ENCODE results near the gene TMEM273. TPM values are rescaled to one million over a fixed set of nuclear protein-coding genes. Genes with fewer than 3 reads are reported as not detected.

The TMEM273 gene
- total RNA-seq, 1 donor from 2014 or later: not detected

- TF ChIP-seq, protein P1, sequence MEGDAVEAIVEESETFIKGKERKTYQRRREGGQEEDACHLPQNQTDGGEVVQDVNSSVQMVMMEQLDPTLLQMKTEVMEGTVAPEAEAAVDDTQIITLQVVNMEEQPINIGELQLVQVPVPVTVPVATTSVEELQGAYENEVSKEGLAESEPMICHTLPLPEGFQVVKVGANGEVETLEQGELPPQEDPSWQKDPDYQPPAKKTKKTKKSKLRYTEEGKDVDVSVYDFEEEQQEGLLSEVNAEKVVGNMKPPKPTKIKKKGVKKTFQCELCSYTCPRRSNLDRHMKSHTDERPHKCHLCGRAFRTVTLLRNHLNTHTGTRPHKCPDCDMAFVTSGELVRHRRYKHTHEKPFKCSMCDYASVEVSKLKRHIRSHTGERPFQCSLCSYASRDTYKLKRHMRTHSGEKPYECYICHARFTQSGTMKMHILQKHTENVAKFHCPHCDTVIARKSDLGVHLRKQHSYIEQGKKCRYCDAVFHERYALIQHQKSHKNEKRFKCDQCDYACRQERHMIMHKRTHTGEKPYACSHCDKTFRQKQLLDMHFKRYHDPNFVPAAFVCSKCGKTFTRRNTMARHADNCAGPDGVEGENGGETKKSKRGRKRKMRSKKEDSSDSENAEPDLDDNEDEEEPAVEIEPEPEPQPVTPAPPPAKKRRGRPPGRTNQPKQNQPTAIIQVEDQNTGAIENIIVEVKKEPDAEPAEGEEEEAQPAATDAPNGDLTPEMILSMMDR (IDR thresholded peaks at IDR 0.05; ENCODE audit: unreplicated experiment): no peak
- H3K4me1 Mint-ChIP-seq: no peaks in the 10 kb centered on the region
- H3K9me3 Mint-ChIP-seq: peaks cover 12% of the 10 kb centered on the region
- H3K27me3 Mint-ChIP-seq (ENCODE audit: low read depth): peaks cover 58% of the 10 kb centered on the region
- no peak overlapping the region for H3K27ac Mint-ChIP-seq
- no peak for DNase-seq (ENCODE audit: low spot score in 2 of 2, unreplicated experiment in 2 of 2)
- no peak overlapping the region for H3K4me3 Mint-ChIP-seq
- H3K36me3 Mint-ChIP-seq: no peaks in the 10 kb centered on the region
These were observed 37.2 kb downstream of the TMEM273 start for GRCh38 chr10:49151025-49151445.

- Mint-ChIP-seq H3K36me3 (no peaks in the 10 kb centered on the region), H3K27ac (no peak overlapping the region), H3K4me1 (no peaks in the 10 kb centered on the region), H3K27me3 (ENCODE audit: low read depth) (peaks cover 57% of the 10 kb centered on the region), H3K4me3 (no peak overlapping the region), H3K9me3 (peaks cover 12% of the 10 kb centered on the region)
- no peak for DNase-seq (ENCODE audit: low spot score in 2 of 2, unreplicated experiment in 2 of 2)
- TF ChIP-seq, protein P1 (IDR thresholded peaks at IDR 0.05; ENCODE audit: unreplicated experiment): no peak
These were observed 37.8 kb downstream of the TMEM273 start for GRCh38 chr10:49150426-49150825.

GRCh38 chr10:49149881-49150280, 38.3 kb downstream of the TMEM273 start:
- no peaks in the 10 kb centered on the region for H3K4me1 Mint-ChIP-seq
- TF ChIP-seq, protein P1 (IDR thresholded peaks at IDR 0.05; ENCODE audit: unreplicated experiment): no peak
- no peak for DNase-seq (ENCODE audit: low spot score in 2 of 2, unreplicated experiment in 2 of 2)
- H3K27me3 Mint-ChIP-seq (ENCODE audit: low read depth): peaks cover 51% of the 10 kb centered on the region
- peaks cover 12% of the 10 kb centered on the region for H3K9me3 Mint-ChIP-seq
- H3K4me3 Mint-ChIP-seq: no peak overlapping the region
- H3K27ac Mint-ChIP-seq: no peak overlapping the region
- H3K36me3 Mint-ChIP-seq: no peaks in the 10 kb centered on the region

GRCh38 chr10:49144058-49144720, 44.0 kb downstream of the TMEM273 start:
- Mint-ChIP-seq H3K27ac (no peak overlapping the region), H3K4me1 (no peaks in the 10 kb centered on the region), H3K9me3 (peaks cover 12% of the 10 kb centered on the region), H3K27me3 (ENCODE audit: low read depth) (peaks cover 14% of the 10 kb centered on the region), H3K4me3 (no peak overlapping the region), H3K36me3 (no peaks in the 10 kb centered on the region)
- TF ChIP-seq, protein P1 (IDR thresholded peaks at IDR 0.05; ENCODE audit: unreplicated experiment): no peak
- no peak for DNase-seq (ENCODE audit: low spot score in 2 of 2, unreplicated experiment in 2 of 2)

DNA sequence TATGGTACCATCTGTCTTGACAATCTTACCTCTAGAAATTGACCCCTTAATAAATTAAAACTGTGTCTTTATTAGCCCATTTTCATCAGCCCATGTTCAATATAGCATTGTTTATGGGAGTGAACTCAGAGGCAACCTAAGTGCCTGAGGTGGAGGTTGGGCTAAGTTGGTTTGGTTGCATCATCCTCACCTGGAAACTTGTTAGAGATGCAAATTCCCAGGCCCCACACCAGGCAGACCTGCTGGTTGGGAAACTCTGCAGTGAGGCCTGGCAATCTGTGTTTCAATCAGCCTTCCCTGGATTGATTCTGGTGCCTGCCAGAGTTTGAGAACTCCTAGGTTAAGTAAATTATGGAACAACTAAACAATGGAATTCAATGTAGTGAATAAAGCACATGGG, 44.9 kb downstream of the TMEM273 start:
- H3K36me3 Mint-ChIP-seq: no peaks in the 10 kb centered on the region
- H3K27ac Mint-ChIP-seq: no peak overlapping the region
- DNase-seq (ENCODE audit: low spot score in 2 of 2, unreplicated experiment in 2 of 2): no peak

More for the DNA sequence above, 44.9 kb downstream of the TMEM273 start:
- peaks cover 9% of the 10 kb centered on the region for H3K9me3 Mint-ChIP-seq
- H3K4me3 Mint-ChIP-seq: no peak overlapping the region
- H3K4me1 Mint-ChIP-seq: no peaks in the 10 kb centered on the region
- peaks cover 11% of the 10 kb centered on the region for H3K27me3 Mint-ChIP-seq (ENCODE audit: low read depth)
- TF ChIP-seq, protein P1 (IDR thresholded peaks at IDR 0.05; ENCODE audit: unreplicated experiment): no peak

Data from mesothelial cell of epicardium (in vitro differentiated cells).